HG03521 (cell line): ENCODE results near the gene CACNB3.
"Not testable (repeated sequence)": the region's sequence is repeated elsewhere in the genome, so short reads cannot be mapped to it uniquely, and the experiment has no call there.

ENCODE experiments used
- ATAC-seq: cut with Tn5 transposase; IDR thresholded peaks from one replicate; pipeline ENCODE4 v1.9.1; 2021; ENCODE audit warnings: mild to moderate bottlenecking, moderate library complexity; ENCODE audit not compliant: unreplicated experiment

Gene CACNB3

DNA sequence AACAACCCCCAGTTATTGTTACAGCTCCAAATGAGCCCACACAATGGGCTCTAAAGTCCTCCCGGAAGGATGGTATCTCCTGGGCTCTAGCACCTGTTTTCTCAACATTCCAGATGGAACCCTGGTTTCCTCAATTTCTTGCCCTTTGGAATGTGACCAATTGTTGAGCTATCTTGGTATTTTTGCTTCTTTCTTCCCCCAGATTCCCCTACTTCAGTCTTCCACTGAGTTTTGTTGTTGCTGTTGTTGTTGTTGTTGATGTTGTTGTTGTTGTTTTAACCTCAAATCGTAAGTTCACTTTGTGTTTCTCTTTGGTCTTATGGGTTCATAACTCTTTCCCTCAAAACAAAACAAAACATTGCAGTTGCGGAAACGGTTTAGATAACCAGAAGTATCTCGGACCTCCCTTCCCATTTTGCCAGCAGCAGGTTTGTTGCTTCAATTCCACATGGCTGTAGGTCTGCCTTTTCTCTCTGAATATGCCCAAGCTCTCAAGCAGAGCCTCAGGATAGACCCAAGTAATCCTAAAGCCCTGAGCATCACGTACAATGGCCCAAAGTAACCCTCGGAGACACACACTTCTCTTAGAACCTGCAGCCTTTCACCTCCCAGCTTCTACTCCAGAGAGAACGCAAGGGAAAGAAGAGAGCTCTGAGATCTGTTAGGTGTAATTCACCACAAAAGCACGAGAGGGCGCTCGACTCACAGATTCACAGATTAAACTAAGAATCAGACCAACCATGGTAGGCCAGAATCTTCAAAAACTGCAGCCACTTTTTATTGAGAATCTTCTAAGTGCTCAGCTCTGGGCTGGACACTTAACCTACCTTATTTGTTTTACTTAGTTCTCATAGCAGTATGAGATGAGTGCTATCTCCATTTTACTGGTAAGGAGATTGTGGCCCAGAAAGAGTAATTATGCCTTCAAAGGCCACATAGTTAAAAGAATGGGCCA is 34.7 kb downstream of the CACNB3 start:
- ATAC-seq: peak; percentile 29

DNA sequence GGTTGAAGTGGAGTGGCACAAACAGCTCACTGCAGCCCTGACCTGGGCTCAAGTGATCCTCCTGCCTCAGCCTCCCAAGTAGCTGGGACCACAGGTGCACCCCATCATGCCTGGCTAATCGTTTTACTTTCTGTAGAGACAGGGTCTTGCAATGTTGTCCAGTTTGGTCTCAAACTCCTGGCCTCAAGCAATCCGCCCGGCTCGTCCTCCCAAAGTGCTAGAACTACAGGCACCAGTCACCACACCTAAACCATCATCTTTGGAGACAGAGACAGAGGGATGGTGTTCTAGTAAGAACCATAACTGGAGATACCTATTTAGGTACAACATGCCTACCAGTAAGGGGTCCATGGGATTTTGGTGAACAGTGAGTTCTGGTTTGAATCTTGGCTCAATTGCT is 36.2 kb downstream of the CACNB3 start:
- ATAC-seq: no peak

DNA sequence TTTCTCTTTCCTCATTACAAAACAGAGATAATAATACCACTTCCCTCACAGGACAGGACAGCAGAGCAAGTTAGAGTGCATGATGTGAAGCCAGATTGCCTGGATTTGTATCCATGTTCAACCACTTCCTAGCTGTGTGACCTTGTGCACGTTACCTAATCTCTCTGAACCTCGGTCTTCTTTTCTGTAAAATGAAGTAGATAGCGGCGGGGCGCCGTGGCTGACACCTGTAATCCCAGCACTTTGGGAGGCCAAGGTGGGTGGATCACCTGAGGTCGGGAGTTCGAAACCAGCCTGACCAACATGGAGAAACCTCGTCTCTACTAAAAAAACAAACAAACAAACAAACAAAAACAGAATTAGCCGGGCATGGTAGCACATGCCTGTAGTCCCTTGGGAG is 36.6 kb downstream of the CACNB3 start:
- not testable (repeated sequence) for ATAC-seq

DNA sequence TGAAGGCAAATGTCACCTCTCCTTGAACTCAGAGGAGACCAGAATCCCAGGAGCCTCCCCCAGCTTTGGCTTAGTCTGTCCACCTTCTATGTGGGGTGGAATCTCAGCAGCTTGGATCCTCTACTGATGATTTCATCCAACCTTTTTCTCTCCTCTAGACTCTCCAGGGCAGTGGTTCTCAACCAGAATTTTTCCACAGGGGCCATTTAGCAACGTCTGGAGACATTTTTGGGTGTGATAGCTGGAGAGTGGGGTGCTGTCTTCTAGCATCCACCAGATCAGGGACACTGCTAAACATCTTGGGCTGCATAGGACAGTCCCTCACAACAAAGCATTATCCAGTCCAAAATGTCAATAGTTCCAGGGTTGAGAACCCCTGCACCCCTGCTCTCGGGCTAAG is 38.1 kb downstream of the CACNB3 start:
- no peak for ATAC-seq

DNA sequence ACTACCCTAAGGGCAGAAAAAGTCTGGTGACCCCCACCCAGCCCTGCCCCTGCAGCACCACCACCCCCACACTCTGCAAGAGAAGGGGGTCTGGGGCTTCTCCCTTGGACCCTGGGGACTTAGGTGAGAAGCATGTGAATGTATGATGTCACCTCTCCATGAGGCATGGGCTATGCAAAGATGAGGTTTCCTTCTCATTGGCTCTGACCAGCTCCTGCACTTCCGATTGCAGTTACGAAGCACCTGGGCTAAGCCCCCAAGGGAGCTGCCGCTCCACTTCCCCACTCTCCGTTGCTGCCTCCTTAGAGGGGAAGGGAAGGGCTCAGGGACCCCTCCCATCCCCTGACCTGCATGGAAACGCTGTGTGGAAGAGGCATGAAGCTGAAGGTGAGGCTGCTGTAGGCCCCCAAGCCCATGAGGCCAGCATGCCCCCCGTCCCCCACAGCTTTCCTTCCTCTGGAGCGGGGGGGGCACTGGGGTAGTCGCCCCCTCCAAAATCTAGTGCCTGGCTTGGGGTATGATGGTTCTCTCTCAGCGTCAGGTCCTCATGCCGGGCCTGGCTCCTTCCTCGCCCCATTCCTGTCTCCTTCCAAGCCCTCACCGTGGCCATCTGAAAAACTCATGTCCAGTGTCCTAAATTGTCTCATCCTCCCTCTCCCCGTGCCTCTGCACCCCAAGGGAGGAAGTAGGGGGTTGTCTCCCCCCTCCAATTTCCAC is 39.1 kb downstream of the CACNB3 start:
- ATAC-seq: no peak

DNA sequence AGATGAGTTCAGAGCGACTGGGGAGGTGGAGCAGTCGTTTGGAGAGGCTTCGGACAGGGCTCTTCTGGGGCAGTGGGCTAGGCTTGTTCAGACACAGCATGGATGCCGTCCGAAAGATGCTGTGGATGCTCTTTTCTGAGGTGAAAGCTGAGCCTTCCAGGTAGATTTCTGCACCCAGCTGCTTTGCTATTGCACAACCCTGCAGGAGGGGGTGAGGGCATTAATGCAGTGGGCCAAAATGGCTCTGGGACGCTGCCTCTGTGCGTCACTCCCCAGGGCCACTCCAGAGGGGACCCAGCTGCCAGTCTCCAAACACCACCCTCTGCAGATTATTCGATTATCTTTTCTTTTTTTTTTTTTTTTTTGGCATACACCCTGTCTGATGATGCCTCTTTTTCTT is 39.7 kb downstream of the CACNB3 start:
- ATAC-seq: no peak

DNA sequence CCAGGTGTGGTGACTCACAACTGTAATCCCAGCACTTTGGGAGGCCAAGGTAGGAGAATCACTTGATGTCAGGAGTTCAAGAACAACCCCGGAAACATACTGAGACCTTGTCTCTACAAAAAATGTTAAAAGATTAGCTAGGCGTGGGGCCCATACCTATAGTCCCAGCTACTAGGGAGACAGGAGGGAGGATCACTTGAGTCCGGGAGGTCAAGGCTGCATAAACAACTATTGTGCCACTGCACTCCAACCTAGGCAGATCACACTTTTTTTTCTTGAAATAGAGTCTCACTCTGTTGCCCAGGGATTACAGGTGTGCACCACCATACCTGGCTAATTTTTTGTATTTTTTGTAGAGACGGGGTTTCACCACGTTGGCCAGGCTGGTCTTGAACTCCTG is 41.3 kb downstream of the CACNB3 start:
- no peak for ATAC-seq

DNA sequence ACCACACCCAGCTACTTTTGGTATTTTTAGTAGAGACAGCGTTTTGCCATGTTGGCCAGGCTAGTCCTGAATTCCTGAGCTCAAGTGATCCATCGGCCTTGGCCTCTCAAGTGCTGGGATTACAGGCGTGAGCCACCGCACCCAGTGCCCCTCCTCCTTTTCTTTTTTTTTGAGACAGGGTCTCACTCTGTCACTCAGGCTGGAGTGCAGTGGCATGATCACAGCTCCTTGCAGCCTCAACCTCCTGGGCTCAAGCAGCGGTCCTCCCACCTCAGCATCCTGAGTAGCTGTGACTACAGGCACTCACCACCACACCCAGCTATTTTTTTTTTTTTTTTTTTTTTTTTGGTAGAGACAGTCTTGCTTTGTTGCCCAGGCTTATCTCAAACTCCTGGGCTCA is 41.9 kb downstream of the CACNB3 start:
- ATAC-seq: not testable (repeated sequence)

DNA sequence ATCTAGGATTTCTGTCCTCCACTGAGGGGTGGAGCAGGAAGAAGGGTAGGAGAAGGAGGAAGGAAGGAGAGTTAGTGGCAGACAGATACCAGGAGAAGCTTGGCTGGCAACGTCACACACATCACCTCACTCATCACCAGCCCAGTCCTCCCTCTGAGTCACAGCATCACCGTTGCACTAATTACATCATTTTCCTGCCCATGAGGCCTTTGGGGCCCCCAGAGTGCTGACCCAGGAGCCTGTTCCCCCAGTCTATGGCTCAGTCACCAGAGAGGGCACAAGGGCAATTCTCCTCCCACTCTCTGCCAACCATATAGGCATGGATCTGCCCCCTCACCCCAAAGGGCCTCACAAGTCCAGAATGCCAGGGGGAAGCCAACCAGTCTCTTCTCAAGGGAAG is 42.8 kb downstream of the CACNB3 start:
- ATAC-seq: no peak

DNA sequence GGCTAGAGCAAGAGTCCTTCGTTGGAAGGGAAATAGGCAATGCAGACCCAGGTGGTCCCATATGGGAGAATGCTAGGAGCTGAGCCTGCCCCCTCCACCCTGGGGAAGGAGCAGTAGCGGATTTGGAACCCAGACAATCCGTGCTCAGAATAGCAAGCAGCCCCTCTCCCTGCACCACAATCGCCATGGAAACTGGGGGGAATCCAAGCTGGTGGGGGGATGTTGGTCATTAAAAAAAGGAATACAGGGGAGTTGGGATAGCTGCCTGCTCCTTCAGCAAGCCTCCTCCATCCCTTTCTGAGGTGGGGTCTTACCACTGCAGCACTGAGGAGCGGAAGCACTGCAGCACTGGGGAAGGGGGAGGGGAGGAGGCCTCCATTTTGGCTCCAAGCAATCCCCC is 44.5 kb downstream of the CACNB3 start:
- ATAC-seq: no peak

DNA sequence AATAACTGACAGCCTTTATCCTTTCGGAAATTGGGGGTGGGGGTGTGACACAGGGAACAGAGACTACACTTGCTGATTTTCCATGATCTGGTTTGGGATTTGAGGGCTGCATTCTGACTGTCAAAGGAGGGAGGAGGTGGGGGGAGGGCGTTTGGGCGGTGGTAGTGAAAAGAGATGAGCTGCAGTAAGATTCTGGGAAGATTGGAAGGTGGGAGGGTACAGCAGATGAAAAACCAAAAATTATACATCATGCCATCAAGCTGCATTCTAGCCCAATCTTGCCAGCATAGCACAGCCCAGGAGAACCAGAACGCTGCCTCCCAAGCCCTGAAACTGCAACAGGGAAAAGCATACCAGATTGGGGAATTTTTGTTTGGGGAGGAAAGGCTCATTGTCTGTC is 45.0 kb downstream of the CACNB3 start:
- no peak for ATAC-seq

DNA sequence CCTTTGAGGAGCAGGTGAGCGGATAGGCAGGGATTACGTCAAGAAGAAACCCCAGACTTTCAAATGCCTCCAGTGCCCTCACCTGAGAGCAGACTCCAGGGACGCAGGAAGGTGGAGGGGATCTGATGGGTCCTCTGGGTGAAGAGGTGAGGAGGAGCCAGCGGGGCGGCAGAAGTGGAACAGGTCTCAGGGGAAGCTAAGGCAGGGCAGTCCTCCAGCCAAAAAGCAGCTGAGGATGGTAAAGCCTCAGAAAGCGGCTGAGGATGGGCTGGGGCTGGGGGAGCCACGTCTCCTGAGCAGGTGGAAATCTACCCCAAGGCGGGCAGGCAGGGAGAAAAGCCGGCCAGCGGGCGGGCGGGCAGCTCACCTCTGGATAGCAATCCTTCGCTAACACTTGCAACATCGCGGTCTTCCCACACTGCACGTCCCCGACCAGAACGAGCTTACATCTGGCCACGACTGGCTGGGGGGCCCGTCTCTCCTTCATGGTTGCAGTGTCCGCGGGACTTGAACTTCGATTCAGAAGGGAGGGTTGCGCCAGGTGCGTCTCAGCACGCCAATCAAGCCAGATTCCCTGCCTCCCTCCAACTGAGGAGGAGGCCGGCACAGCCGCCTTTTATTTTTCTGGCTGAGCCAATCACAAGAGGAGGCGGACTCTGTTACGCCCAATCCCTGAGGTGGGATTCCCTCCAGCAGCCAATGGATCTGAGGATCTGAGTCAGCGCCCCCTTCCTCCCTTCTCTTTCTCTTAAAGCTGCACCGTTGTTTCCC is 47.2 kb downstream of the CACNB3 start, which contains the start of gene RND1:
TSS of gene RND1 (minus strand) at position 590 of the 771 bp plus-strand sequence. CDS start at position 487, 103 bp downstream.
- ATAC-seq: peak; percentile 91

DNA sequence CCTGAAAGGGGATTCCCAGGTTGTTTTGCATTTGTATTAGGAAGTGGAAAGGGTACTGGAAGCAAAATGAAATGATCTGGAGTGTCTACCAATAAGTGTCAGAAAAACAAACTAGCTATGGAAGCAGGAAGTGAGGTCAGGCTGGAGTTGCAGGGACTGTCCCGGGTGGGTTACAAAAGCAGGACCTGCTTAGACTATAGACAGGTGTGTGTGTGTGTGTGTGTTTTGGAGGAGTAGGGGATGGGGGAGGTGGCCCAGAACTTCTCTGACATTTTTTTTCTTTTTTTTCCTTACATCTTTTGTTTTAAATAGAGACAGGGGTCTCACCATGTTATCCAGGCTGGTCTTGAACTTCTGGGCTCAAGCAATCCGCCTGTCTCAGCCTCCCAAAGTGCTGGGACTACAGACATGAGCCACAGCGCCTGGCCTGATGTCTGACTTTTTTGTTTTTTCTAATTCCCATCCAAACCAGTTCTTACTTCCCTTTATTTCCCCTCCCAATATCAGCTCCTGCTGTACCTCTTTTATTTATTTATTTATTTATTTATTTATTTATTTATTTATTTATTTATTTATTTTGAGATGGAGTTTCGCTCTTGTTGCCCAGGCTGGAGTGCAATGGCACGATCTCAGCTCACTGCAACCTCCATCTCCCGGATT is 47.9 kb downstream of the CACNB3 start:
- peak; percentile 16 for ATAC-seq

DNA sequence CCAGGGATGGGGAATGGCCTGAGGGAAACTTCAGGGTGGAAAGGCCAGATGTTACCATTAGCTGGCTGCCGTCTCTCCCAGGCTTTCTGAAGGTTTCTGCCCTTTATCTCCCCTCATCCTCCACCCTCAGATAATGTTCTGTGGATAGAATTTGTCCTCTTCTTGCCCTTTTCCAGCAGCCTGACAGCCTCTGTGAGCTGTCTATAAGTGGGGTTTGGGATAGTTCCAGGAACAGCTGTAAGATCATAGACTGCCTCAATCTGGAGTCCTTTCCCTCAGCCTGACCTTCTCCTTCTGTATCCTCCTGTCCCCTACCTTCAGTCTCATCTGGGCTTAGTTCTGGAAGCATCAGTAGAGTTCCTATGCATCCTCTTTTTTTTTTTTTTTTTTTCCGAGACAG is 50.2 kb downstream of the CACNB3 start:
- no peak for ATAC-seq

DNA sequence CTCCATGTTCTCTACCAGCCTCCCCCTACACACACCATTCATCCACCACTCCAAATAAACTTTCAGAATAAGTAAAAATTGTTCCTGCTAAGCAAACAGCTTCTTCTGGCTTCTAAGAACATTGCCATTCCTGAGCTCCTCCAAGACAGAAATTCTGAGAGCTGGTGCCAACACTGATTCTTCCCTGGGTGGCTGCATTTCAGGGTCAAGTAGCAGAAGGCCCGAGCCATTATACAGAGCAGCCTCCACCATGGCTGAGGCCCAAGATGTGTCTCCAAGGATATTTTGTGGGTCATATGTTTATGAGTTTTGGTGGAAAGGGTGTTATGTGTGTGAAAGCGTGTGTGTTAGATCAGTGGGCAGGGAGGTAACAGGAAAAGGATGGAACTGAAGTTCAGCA is 50.9 kb downstream of the CACNB3 start:
- ATAC-seq: no peak

DNA sequence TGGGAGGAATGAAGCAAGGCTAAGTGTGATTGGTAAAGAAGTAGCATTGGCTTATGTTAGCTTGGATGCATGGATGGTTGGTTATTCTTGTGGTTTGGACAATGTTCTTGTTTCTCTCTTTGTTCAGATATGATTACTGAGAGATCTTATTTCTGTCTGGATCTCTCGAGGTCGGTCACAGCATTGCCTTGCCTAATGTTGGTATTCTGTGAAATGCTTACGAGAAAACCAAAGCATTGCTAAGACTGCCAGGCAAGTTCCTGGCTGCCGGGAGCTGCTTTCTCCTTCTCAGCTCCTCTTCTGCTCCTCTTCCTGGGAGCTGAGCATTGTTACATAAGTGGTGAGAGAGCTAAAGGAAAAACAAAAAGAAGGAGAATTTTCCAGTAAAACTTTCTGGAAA is 54.8 kb downstream of the CACNB3 start:
- ATAC-seq: no peak

DNA sequence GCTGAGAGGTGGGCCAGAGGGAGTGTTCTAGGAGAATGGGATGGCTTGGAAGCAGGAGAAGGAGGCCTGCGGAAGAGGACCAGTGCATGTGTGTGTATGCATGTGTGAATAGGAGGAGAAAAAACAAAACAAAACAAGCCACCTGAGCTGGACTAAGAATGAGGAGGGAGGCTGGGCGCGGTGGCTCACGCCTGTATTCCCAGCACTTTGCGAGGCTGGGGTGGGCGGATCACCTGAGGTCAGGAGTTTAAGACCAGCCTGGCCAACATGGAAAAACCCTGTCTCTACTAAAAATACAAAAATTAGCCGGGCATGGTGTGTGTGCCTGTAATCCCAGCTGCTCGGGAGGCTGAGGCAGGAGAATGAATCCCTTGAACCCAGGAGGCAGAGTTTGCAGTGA is 55.2 kb downstream of the CACNB3 start:
- not testable (repeated sequence) for ATAC-seq

DNA sequence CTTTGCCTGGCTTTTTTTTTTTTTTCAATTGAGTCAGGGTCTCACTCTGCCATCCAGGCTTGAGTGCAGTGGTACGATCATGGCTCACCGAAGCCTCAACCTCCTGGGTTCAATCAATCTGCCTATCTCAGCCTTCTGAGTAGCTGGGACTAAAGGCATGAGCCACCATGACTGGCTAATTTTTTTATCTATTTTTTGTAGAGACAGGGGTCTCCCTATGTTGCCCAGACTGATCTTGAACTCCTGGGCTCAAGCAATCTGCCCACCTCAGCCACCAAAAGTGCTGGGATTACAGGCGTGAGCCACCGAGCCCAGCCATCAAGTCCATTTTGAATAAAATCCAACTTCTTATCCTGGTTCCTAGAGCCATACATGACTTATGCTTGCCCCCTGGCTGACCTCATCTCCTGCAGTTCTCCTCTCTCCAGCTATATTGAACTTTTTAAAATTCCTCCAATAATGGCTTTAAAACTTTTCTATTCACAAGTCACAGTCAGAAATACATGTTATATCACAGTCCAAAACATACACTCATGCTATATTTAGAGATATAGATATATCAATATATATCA is 57.7 kb downstream of the CACNB3 start:
- no peak for ATAC-seq
